Suprapubic skin (tissue), 4 donors: Measurements from ENCODE around the gene TMEM222. TPM values are rescaled to one million over a fixed set of nuclear protein-coding genes. Genes with fewer than 3 reads are reported as not detected.

Source experiments
- DNase-seq, 2 donors: peaks; one replicate each; pipeline ENCODE4 v3.0.0-alpha.2; 2019; ENCODE audit warnings: low spot score in 2 of 2
- H3K27ac ChIP-seq: fragments of 200-600 bp; sonication (generic); one replicate; pipeline ENCODE4 v1.5.1; 2019
- H3K27me3 ChIP-seq: fragments of 200-600 bp; sonication (generic); one replicate; pipeline ENCODE4 v1.5.1; 2019
- H3K36me3 ChIP-seq: fragments of 200-600 bp; sonication (generic); one replicate; pipeline ENCODE4 v1.5.1; 2019
- H3K4me1 ChIP-seq: fragments of 200-600 bp; sonication (generic); one replicate; pipeline ENCODE4 v1.5.1; 2019
- H3K4me3 ChIP-seq: fragments of 200-600 bp; sonication (generic); one replicate; pipeline ENCODE4 v1.5.1; 2019; ENCODE audit warnings: mild to moderate bottlenecking
- H3K9me3 ChIP-seq: fragments of 200-600 bp; sonication (generic); one replicate; pipeline ENCODE4 v1.5.1; 2019
- CTCF ChIP-seq, 2 donors: fragments of 200-600 bp in 1 of 2; fragments of 450-650 bp in 1 of 2; sonication (generic) in 1 of 2; IDR thresholded peaks; one replicate each; pipeline ENCODE4 v1.5.1; 2016 to 2019; ENCODE audit warnings: antibody characterized with exemption in 2 of 2, mild to moderate bottlenecking in 1 of 2, moderate library complexity in 1 of 2
- EP300 ChIP-seq: sonication (generic); formaldehyde crosslinking; IDR thresholded peaks from one replicate; pipeline ENCODE4 v1.6.1; 2017; ENCODE audit warnings: antibody characterized with exemption
- POLR2A ChIP-seq, 2 donors: fragments of 450-650 bp; IDR thresholded peaks; one replicate each; pipeline ENCODE4 v1.6.1; 2017; ENCODE audit warnings: antibody characterized with exemption in 2 of 2, mild to moderate bottlenecking in 2 of 2, moderate library complexity in 2 of 2
- POLR2AphosphoS5 ChIP-seq, 3 donors: sonication (generic); formaldehyde crosslinking; IDR thresholded peaks; one replicate each; pipeline ENCODE4 v1.6.1; 2017; ENCODE audit warnings: antibody characterized with exemption in 3 of 3
- WGBS: methylation state at CpG from one replicate; pipeline ENCODE4 v1.1.5; 2018; 5-methylcytosine and 5-hydroxymethylcytosine counted together
- total RNA-seq, 4 donors: library from RNA; depleted of rRNA; stranded (reverse); fragments of >200 nt; gene quantifications; one replicate each; pipeline ENCODE4 v1.1.0, GENCODE V29; 2016

Gene TMEM222
- total RNA-seq, 4 donors from 2014 or later, result 19.7 to 31.8 (median 21.2) TPM

GRCh38 chr1:27307874-27308598 is 13.9 kb upstream of the TMEM222 start:
- no peak overlapping the region for H3K27ac ChIP-seq
- no peaks in the 10 kb centered on the region for H3K9me3 ChIP-seq
- WGBS, result 76% methylated on average over 6 of the region's 6 CpGs
- no peaks in the 10 kb centered on the region for H3K4me1 ChIP-seq
- no peak for TF ChIP-seq POLR2AphosphoS5 (IDR thresholded peaks at IDR 0.05)
- TF ChIP-seq POLR2A (IDR thresholded peaks at IDR 0.05), result no peak
- no peak for TF ChIP-seq CTCF (IDR thresholded peaks at IDR 0.05)
- no peak for TF ChIP-seq EP300
- no peak for DNase-seq
- no peak overlapping the region for H3K4me3 ChIP-seq
- H3K36me3 ChIP-seq, result peaks cover 49% of the 10 kb centered on the region
- no peaks in the 10 kb centered on the region for H3K27me3 ChIP-seq

GRCh38 chr1:27314169-27314568 is 7.8 kb upstream of the TMEM222 start:
- 64% methylated on average over 3 of the region's 3 CpGs for WGBS
- Histone ChIP-seq H3K9me3 (no peaks in the 10 kb centered on the region), H3K4me3 (no peak overlapping the region), H3K27me3 (no peaks in the 10 kb centered on the region), H3K4me1 (peaks cover 4% of the 10 kb centered on the region), H3K27ac (no peak overlapping the region), H3K36me3 (peaks cover 8% of the 10 kb centered on the region)
- DNase-seq, result no peak
- no peak for TF ChIP-seq POLR2A (IDR thresholded peaks at IDR 0.05)
- no peak for TF ChIP-seq POLR2AphosphoS5 (IDR thresholded peaks at IDR 0.05)
- no peak for TF ChIP-seq CTCF (IDR thresholded peaks at IDR 0.05)
- TF ChIP-seq EP300, result no peak

GRCh38 chr1:27314737-27315136 is 7.2 kb upstream of the TMEM222 start:
- Histone ChIP-seq H3K4me3 (no peak overlapping the region), H3K9me3 (no peaks in the 10 kb centered on the region), H3K36me3 (peaks cover 8% of the 10 kb centered on the region), H3K27me3 (no peaks in the 10 kb centered on the region), H3K4me1 (peaks cover 4% of the 10 kb centered on the region), H3K27ac (no peak overlapping the region)
- no peak for DNase-seq
- no peak for TF ChIP-seq POLR2AphosphoS5 (IDR thresholded peaks at IDR 0.05)
- no peak for TF ChIP-seq CTCF (IDR thresholded peaks at IDR 0.05)
- no peak for TF ChIP-seq EP300
- no peak for TF ChIP-seq POLR2A (IDR thresholded peaks at IDR 0.05)
- WGBS, result 78% methylated on average over 2 of the region's 2 CpGs

- WGBS, result 90% methylated on average over 5 of the region's 5 CpGs
- no peak overlapping the region for H3K27ac ChIP-seq
- no peak for DNase-seq
- no peaks in the 10 kb centered on the region for H3K9me3 ChIP-seq
- TF ChIP-seq EP300, result no peak
- no peak for TF ChIP-seq POLR2AphosphoS5 (IDR thresholded peaks at IDR 0.05)
- no peak for TF ChIP-seq POLR2A (IDR thresholded peaks at IDR 0.05)
- no peak for TF ChIP-seq CTCF (IDR thresholded peaks at IDR 0.05)
- no peak overlapping the region for H3K4me3 ChIP-seq
- no peaks in the 10 kb centered on the region for H3K36me3 ChIP-seq
- H3K27me3 ChIP-seq, result no peaks in the 10 kb centered on the region
- H3K4me1 ChIP-seq, result peaks cover 4% of the 10 kb centered on the region
These were observed 5.1 kb upstream of the TMEM222 start for GRCh38 chr1:27316860-27317259.

- H3K27ac ChIP-seq, result no peak overlapping the region
- TF ChIP-seq EP300 (no peak), CTCF (IDR thresholded peaks at IDR 0.05) (no peak), POLR2AphosphoS5 (IDR thresholded peaks at IDR 0.05) (no peak), POLR2A (IDR thresholded peaks at IDR 0.05) (no peak)
- peaks cover 9% of the 10 kb centered on the region for H3K4me1 ChIP-seq
- 31% methylated on average over 4 of the region's 4 CpGs for WGBS
- H3K4me3 ChIP-seq, result no peak overlapping the region
- no peaks in the 10 kb centered on the region for H3K36me3 ChIP-seq
- DNase-seq, result no peak
- H3K9me3 ChIP-seq, result no peaks in the 10 kb centered on the region
- no peaks in the 10 kb centered on the region for H3K27me3 ChIP-seq
These were observed 3.8 kb upstream of the TMEM222 start for GRCh38 chr1:27318136-27318535.
